Measurements from ENCODE around the gene SERPINB3. TPM values are rescaled to one million over a fixed set of nuclear protein-coding genes. Genes with fewer than 3 reads are reported as not detected.
"Not testable (repeated sequence)": the region's sequence is repeated elsewhere in the genome, so short reads cannot be mapped to it uniquely, and the experiment has no call there.

Gene SERPINB3
- total RNA-seq (2022): not detected in 2 replicates
- not detected for Bru-seq, nascent RNA
- BruChase-seq, experiment 1, labeled RNA remaining after a 2-hour chase: not detected
- BruChase-seq, experiment 2, labeled RNA remaining after a 6-hour chase: not detected
- long read RNA-seq: 0 reads

- DNase-seq; H3K9me3 ChIP-seq; H3K4me3 ChIP-seq (ENCODE audit: low read depth, low read length); H3K4me3 Mint-ChIP-seq (ENCODE audit: unreplicated experiment); H3K36me3 Mint-ChIP-seq (ENCODE audit: insufficient read depth, unreplicated experiment); H3K9me3 Mint-ChIP-seq (ENCODE audit: unreplicated experiment); H3K4me1 ChIP-seq; CTCF ChIA-PET; intact Hi-C loops (cut with micrococcal nuclease; ENCODE audit: unreplicated experiment); H3K36me3 ChIP-seq (ENCODE audit: control insufficient read depth, insufficient read depth, low read length); BruUV-seq (replicated peaks); H3K27me3 ChIP-seq (replicated peaks; ENCODE audit: control insufficient read depth, insufficient read depth, low read length); H3K4me1 Mint-ChIP-seq (ENCODE audit: low read depth, unreplicated experiment); POLR2A ChIA-PET; H3K27me3 Mint-ChIP-seq (ENCODE audit: insufficient read depth, unreplicated experiment); H3K27ac Mint-ChIP-seq (ENCODE audit: unreplicated experiment): not testable (repeated sequence)
Observed at GRCh38 chr18:63661750-63662149, at the start of gene SERPINB3. Gene SERPINB3, minus strand, starts transcription at chr18:63661893. Its CDS starts 677 bp downstream, at chr18:63661216.

- Mint-ChIP-seq H3K27me3 (ENCODE audit: insufficient read depth, unreplicated experiment) (no peaks in the 10 kb centered on the region), H3K9me3 (ENCODE audit: unreplicated experiment) (no peaks in the 10 kb centered on the region), H3K4me3 (ENCODE audit: unreplicated experiment) (no peak overlapping the region), H3K4me1 (ENCODE audit: low read depth, unreplicated experiment) (no peaks in the 10 kb centered on the region), H3K27ac (ENCODE audit: unreplicated experiment) (no peak overlapping the region), H3K36me3 (ENCODE audit: insufficient read depth, unreplicated experiment) (no peaks in the 10 kb centered on the region)
- BruUV-seq (replicated peaks): no TSS peak
- H3K27me3 ChIP-seq (replicated peaks; ENCODE audit: control insufficient read depth, insufficient read depth, low read length): no peaks in the 10 kb centered on the region
- DNase-seq: no peak
- intact Hi-C loops (cut with micrococcal nuclease; ENCODE audit: unreplicated experiment): no loop called here
- H3K36me3 ChIP-seq (ENCODE audit: control insufficient read depth, insufficient read depth, low read length): no peaks in the 10 kb centered on the region
- H3K4me3 ChIP-seq (ENCODE audit: low read depth, low read length): no peak overlapping the region
- no peaks in the 10 kb centered on the region for H3K9me3 ChIP-seq
- CTCF ChIA-PET: no interaction called here
- TF ChIP-seq, protein P1, sequence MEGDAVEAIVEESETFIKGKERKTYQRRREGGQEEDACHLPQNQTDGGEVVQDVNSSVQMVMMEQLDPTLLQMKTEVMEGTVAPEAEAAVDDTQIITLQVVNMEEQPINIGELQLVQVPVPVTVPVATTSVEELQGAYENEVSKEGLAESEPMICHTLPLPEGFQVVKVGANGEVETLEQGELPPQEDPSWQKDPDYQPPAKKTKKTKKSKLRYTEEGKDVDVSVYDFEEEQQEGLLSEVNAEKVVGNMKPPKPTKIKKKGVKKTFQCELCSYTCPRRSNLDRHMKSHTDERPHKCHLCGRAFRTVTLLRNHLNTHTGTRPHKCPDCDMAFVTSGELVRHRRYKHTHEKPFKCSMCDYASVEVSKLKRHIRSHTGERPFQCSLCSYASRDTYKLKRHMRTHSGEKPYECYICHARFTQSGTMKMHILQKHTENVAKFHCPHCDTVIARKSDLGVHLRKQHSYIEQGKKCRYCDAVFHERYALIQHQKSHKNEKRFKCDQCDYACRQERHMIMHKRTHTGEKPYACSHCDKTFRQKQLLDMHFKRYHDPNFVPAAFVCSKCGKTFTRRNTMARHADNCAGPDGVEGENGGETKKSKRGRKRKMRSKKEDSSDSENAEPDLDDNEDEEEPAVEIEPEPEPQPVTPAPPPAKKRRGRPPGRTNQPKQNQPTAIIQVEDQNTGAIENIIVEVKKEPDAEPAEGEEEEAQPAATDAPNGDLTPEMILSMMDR (IDR thresholded peaks at IDR 0.05; ENCODE audit: insufficient read depth in 1 of 2, low read depth in 1 of 2, low read length in 1 of 2, severe bottlenecking in 1 of 2, unreplicated experiment in 1 of 2): no peak
- POLR2A ChIA-PET: no interaction called here
- H3K4me1 ChIP-seq: no peaks in the 10 kb centered on the region
Observed at GRCh38 chr18:63708650-63709049, 47.0 kb upstream of the SERPINB3 start.

GRCh38 chr18:63707816-63708215 lies 46.1 kb upstream of the SERPINB3 start:
- Histone ChIP-seq H3K4me1 (no peaks in the 10 kb centered on the region), H3K4me3 (ENCODE audit: low read depth, low read length) (no peak overlapping the region), H3K9me3 (no peaks in the 10 kb centered on the region), H3K27me3 (replicated peaks; ENCODE audit: control insufficient read depth, insufficient read depth, low read length) (no peaks in the 10 kb centered on the region), H3K36me3 (ENCODE audit: control insufficient read depth, insufficient read depth, low read length) (no peaks in the 10 kb centered on the region)
- no peaks in the 10 kb centered on the region for H3K27me3 Mint-ChIP-seq (ENCODE audit: insufficient read depth, unreplicated experiment)
- H3K9me3 Mint-ChIP-seq (ENCODE audit: unreplicated experiment): no peaks in the 10 kb centered on the region
- DNase-seq: no peak
- H3K36me3 Mint-ChIP-seq (ENCODE audit: insufficient read depth, unreplicated experiment): no peaks in the 10 kb centered on the region
- no peak overlapping the region for H3K27ac Mint-ChIP-seq (ENCODE audit: unreplicated experiment)
- intact Hi-C loops (cut with micrococcal nuclease; ENCODE audit: unreplicated experiment): no loop called here
- H3K4me1 Mint-ChIP-seq (ENCODE audit: low read depth, unreplicated experiment): no peaks in the 10 kb centered on the region
- CTCF ChIA-PET: no interaction called here
- no peak overlapping the region for H3K4me3 Mint-ChIP-seq (ENCODE audit: unreplicated experiment)
- TF ChIP-seq, protein P1 (IDR thresholded peaks at IDR 0.05; ENCODE audit: insufficient read depth in 1 of 2, low read depth in 1 of 2, low read length in 1 of 2, severe bottlenecking in 1 of 2, unreplicated experiment in 1 of 2): no peak
- POLR2A ChIA-PET: no interaction called here
- BruUV-seq (replicated peaks): no TSS peak

DNA sequence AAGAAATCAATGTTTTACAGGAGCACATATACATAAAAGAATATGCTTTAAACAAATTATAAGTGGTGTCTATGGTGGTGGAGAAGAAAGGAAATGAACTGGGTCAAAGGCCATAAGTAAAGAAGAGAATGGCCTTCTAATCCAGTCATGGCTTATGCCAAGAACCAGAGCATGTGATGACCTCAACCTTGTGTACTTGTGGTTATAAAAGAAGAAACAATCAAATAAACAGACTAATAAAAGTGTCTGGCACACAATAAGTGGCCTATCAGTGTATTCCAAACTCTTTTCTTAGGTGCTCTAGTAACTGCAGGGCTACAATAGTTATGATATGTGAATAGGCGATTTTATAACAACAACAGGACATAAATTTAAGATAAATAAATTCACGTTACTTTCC lies 43.7 kb upstream of the SERPINB3 start:
- H3K4me3 Mint-ChIP-seq (ENCODE audit: unreplicated experiment): no peak overlapping the region
- Histone ChIP-seq H3K4me3 (ENCODE audit: low read depth, low read length) (no peak overlapping the region), H3K9me3 (no peaks in the 10 kb centered on the region), H3K27me3 (replicated peaks; ENCODE audit: control insufficient read depth, insufficient read depth, low read length) (no peaks in the 10 kb centered on the region), H3K4me1 (no peaks in the 10 kb centered on the region), H3K36me3 (ENCODE audit: control insufficient read depth, insufficient read depth, low read length) (no peaks in the 10 kb centered on the region)
- TF ChIP-seq, protein P1 (IDR thresholded peaks at IDR 0.05; ENCODE audit: insufficient read depth in 1 of 2, low read depth in 1 of 2, low read length in 1 of 2, severe bottlenecking in 1 of 2, unreplicated experiment in 1 of 2): no peak
- CTCF ChIA-PET: no interaction called here
- intact Hi-C loops (cut with micrococcal nuclease; ENCODE audit: unreplicated experiment): no loop called here
- BruUV-seq (replicated peaks): no TSS peak
- DNase-seq: no peak
- no peaks in the 10 kb centered on the region for H3K4me1 Mint-ChIP-seq (ENCODE audit: low read depth, unreplicated experiment)
- H3K27ac Mint-ChIP-seq (ENCODE audit: unreplicated experiment): no peak overlapping the region
- no peaks in the 10 kb centered on the region for H3K36me3 Mint-ChIP-seq (ENCODE audit: insufficient read depth, unreplicated experiment)
- H3K9me3 Mint-ChIP-seq (ENCODE audit: unreplicated experiment): no peaks in the 10 kb centered on the region
- H3K27me3 Mint-ChIP-seq (ENCODE audit: insufficient read depth, unreplicated experiment): no peaks in the 10 kb centered on the region
- POLR2A ChIA-PET: no interaction called here
